Fibroblast of skin of back (primary cell): Measurements from ENCODE around the gene ACOX3.

Source experiments
- DNase-seq: peaks from one replicate; pipeline ENCODE4 v3.0.0-alpha.2; 2013

The ACOX3 gene

GRCh38 chr4:8404791-8405515, 35.6 kb downstream of the ACOX3 start:
- no peak for DNase-seq

- no peak for DNase-seq
Measured at GRCh38 chr4:8403976-8404375, 36.5 kb downstream of the ACOX3 start.

- peak; percentile 72 for DNase-seq
Measured at GRCh38 chr4:8403173-8403753, 37.3 kb downstream of the ACOX3 start.

- DNase-seq = no peak
Measured at GRCh38 chr4:8402640-8403039, 37.9 kb downstream of the ACOX3 start.

GRCh38 chr4:8402181-8402597, 38.3 kb downstream of the ACOX3 start:
- DNase-seq = peak; percentile 3

GRCh38 chr4:8401665-8402064, 38.9 kb downstream of the ACOX3 start:
- no peak for DNase-seq

GRCh38 chr4:8400632-8401325, 39.7 kb downstream of the ACOX3 start:
- DNase-seq = peak; percentile 36

- DNase-seq = no peak
Measured at GRCh38 chr4:8399298-8399697, 41.2 kb downstream of the ACOX3 start.

GRCh38 chr4:8398347-8398746, 42.2 kb downstream of the ACOX3 start:
- no peak for DNase-seq

- DNase-seq = no peak
Measured at GRCh38 chr4:8396762-8397406, 43.6 kb downstream of the ACOX3 start.

- no peak for DNase-seq
Measured at GRCh38 chr4:8395504-8396296, 44.8 kb downstream of the ACOX3 start.

GRCh38 chr4:8394806-8395205, 45.7 kb downstream of the ACOX3 start:
- no peak for DNase-seq

GRCh38 chr4:8394061-8394519, 46.4 kb downstream of the ACOX3 start:
- peak; percentile 32 for DNase-seq

- peak; percentile 95 for DNase-seq
Measured at GRCh38 chr4:8393593-8394038, 46.9 kb downstream of the ACOX3 start.

- no peak for DNase-seq
Measured at GRCh38 chr4:8392591-8393190, 47.8 kb downstream of the ACOX3 start.

- DNase-seq = peak; percentile 68
Measured at GRCh38 chr4:8391972-8392371, 48.6 kb downstream of the ACOX3 start.

- no peak for DNase-seq
Measured at GRCh38 chr4:8391071-8391470, 49.5 kb downstream of the ACOX3 start.

- DNase-seq = no peak
Measured at GRCh38 chr4:8390577-8390976, 49.9 kb downstream of the ACOX3 start.

- no peak for DNase-seq
Measured at GRCh38 chr4:8388528-8388870, 52.0 kb downstream of the ACOX3 start.

GRCh38 chr4:8387615-8388527, 52.7 kb downstream of the ACOX3 start:
- no peak for DNase-seq

- no peak for DNase-seq
Measured at GRCh38 chr4:8387194-8387593, 53.3 kb downstream of the ACOX3 start.
